H1 (cell line): ENCODE measurements around the gene GATA5. TPM values are rescaled to one million over a fixed set of nuclear protein-coding genes. Genes with fewer than 3 reads are reported as not detected.

Source experiments
- CTCF ChIA-PET: fragments of 300-600 bp; sonication (Branson Sonifier 250); formaldehyde crosslinking; loops from one replicate; lab custom pipeline; 2021; ENCODE audit not compliant: partially characterized antibody; lab: Charles Lee
- POLR2A ChIA-PET: fragments of 300-600 bp; sonication (Branson Sonifier 250); formaldehyde crosslinking; loops from one replicate; lab custom pipeline; 2021; ENCODE audit warnings: inconsistent platforms; ENCODE audit not compliant: partially characterized antibody; lab: Charles Lee
- DNase-seq, 2 experiments: peaks; one replicate each; pipeline versions ENCODE4 v3.0.0 to v3.0.0-alpha.2; 2010 to 2022; ENCODE audit warnings: low spot score in 2 of 2, low read depth in 1 of 2, mixed read lengths in 1 of 2
- FAIRE-seq: peaks from 2 replicates; lab custom pipeline; 2011; peaks lifted over from hg19 to GRCh38; lab: Jason Lieb, UNC
- H2AFZ ChIP-seq: 2 replicates; pipeline ENCODE4 v1.8.1; 2012; ENCODE audit warnings: low read length, inconsistent platforms
- H2AK5ac ChIP-seq: 2 replicates; pipeline ENCODE4 v1.6.1; 2013; ENCODE audit warnings: low read depth, low read length
- H2BK120ac ChIP-seq: replicated peaks from 2 replicates; pipeline ENCODE3; 2013; ENCODE audit warnings: low read depth, low read length, inconsistent platforms
- H2BK12ac ChIP-seq: 2 replicates; pipeline ENCODE4 v1.6.1; 2013; ENCODE audit warnings: low read depth, low read length
- H2BK15ac ChIP-seq: 2 replicates; pipeline ENCODE4 v1.6.1; 2013; ENCODE audit warnings: low read length
- H2BK20ac ChIP-seq: 2 replicates; pipeline ENCODE4 v1.6.1; 2013; ENCODE audit warnings: low read length
- H2BK5ac ChIP-seq: 2 replicates; pipeline ENCODE4 v1.6.1; 2013; ENCODE audit warnings: low read depth, low read length
- H3K14ac ChIP-seq: 2 replicates; pipeline ENCODE4 v1.6.1; 2013; ENCODE audit warnings: inconsistent platforms; ENCODE audit not compliant: insufficient read length
- H3K18ac ChIP-seq: 2 replicates; pipeline ENCODE4 v1.6.1; 2013; ENCODE audit warnings: low read length; ENCODE audit errors: extremely low read depth
- H3K23ac ChIP-seq: 2 replicates; pipeline ENCODE4 v1.6.1; 2013; ENCODE audit warnings: inconsistent platforms; ENCODE audit not compliant: insufficient read length
- H3K23me2 ChIP-seq: 2 replicates; pipeline ENCODE4 v1.6.1; 2013; ENCODE audit warnings: low read depth, low read length
- H3K27ac ChIP-seq: 2 replicates; pipeline ENCODE4 v1.6.1; 2011; ENCODE audit warnings: low read depth, low read length, inconsistent platforms
- H3K27me3 ChIP-seq, 4 experiments: replicated peaks in 1 of 4; 1 replicate in 1 of 4; 2 replicates in 3 of 4; pipeline versions ENCODE4 v1.6.1 to v1.8.1; 2011 to 2013; ENCODE audit warnings: low read length in 3 of 4, mild to moderate bottlenecking in 3 of 4, inconsistent platforms in 2 of 4, mixed read lengths in 2 of 4, moderate library complexity in 1 of 4; ENCODE audit not compliant: control insufficient read depth in 3 of 4, insufficient read depth in 3 of 4; ENCODE audit errors: extremely low read depth in 1 of 4
- H3K36me3 ChIP-seq, 4 experiments: 2 replicates each; pipeline versions ENCODE4 v1.6.1 to v1.8.1; 2011 to 2013; ENCODE audit warnings: mild to moderate bottlenecking in 4 of 4, low read length in 3 of 4, moderate library complexity in 2 of 4, control low read depth in 1 of 4, inconsistent platforms in 1 of 4; ENCODE audit not compliant: insufficient read depth in 4 of 4, control insufficient read depth in 2 of 4
- H3K4ac ChIP-seq: replicated peaks from 2 replicates; pipeline ENCODE3; 2013; ENCODE audit warnings: low read length, low read depth, mixed read lengths, inconsistent platforms; ENCODE audit not compliant: insufficient read length
- H3K4me1 ChIP-seq, 4 experiments: replicated peaks in 1 of 4; 1 replicate in 1 of 4; 2 replicates in 3 of 4; pipeline versions ENCODE4 v1.6.1 to v1.8.1; 2011 to 2013; ENCODE audit warnings: low read length in 3 of 4, inconsistent platforms in 2 of 4, mixed read lengths in 1 of 4; ENCODE audit not compliant: insufficient read depth in 4 of 4, control insufficient read depth in 3 of 4
- H3K4me2 ChIP-seq, 2 experiments: 2 replicates each; pipeline versions ENCODE4 v1.6.1 to v1.8.1; 2011 to 2013; ENCODE audit warnings: low read depth in 2 of 2, low read length in 2 of 2, control low read depth in 1 of 2, inconsistent platforms in 1 of 2, mild to moderate bottlenecking in 1 of 2; ENCODE audit not compliant: insufficient read depth in 1 of 2
- H3K4me3 ChIP-seq, 4 experiments: fragments of 200-600, 300-600 bp in 1 of 4; sonication (generic), shearing (Covaris generic), sonication (Bioruptor Twin) in 1 of 4; 2 replicates each; pipeline versions ENCODE4 v1.5.1 to v1.8.1; 2011 to 2016; ENCODE audit warnings: low read length in 4 of 4, low read depth in 3 of 4, control low read depth in 2 of 4, inconsistent platforms in 2 of 4, mild to moderate bottlenecking in 2 of 4, mixed read lengths in 1 of 4, moderate library complexity in 1 of 4; ENCODE audit not compliant: insufficient read depth in 2 of 4; ENCODE audit errors: extremely low read depth in 1 of 4
- H3K56ac ChIP-seq: replicated peaks from 2 replicates; pipeline ENCODE3; 2013; ENCODE audit warnings: low read depth, mild to moderate bottlenecking, mixed read lengths, low read length, inconsistent platforms; ENCODE audit not compliant: insufficient read length
- H3K79me1 ChIP-seq: 2 replicates; pipeline ENCODE4 v1.6.1; 2013; ENCODE audit warnings: low read depth, low read length, control low read depth
- H3K79me2 ChIP-seq, 2 experiments: 2 replicates each; pipeline versions ENCODE4 v1.6.1 to v1.8.1; 2012 to 2013; ENCODE audit warnings: low read length in 2 of 2, mild to moderate bottlenecking in 2 of 2, inconsistent platforms in 1 of 2; ENCODE audit not compliant: insufficient read depth in 2 of 2, control insufficient read depth in 1 of 2
- H3K9ac ChIP-seq, 4 experiments: replicated peaks in 1 of 4; 1 replicate in 1 of 4; 2 replicates in 3 of 4; pipeline versions ENCODE4 v1.6.1 to v1.8.1; 2011 to 2013; ENCODE audit warnings: low read depth in 3 of 4, low read length in 3 of 4, control low read depth in 2 of 4, mild to moderate bottlenecking in 2 of 4, moderate library complexity in 2 of 4, inconsistent platforms in 1 of 4; ENCODE audit errors: extremely low read depth in 1 of 4
- H3K9me3 ChIP-seq, 2 experiments: 2 replicates each; pipeline versions ENCODE4 v1.6.1 to v1.8.1; 2012 to 2013; ENCODE audit warnings: mild to moderate bottlenecking in 2 of 2, moderate library complexity in 2 of 2, control low read depth in 1 of 2, inconsistent platforms in 1 of 2, low read depth in 1 of 2, low read length in 1 of 2, mixed read lengths in 1 of 2; ENCODE audit not compliant: insufficient read depth in 2 of 2
- H4K20me1 ChIP-seq, 2 experiments: replicated peaks in 1 of 2; 2 replicates each; pipeline versions ENCODE3 to v1.8.1; 2011 to 2013; ENCODE audit warnings: inconsistent platforms in 2 of 2, low read length in 2 of 2, mild to moderate bottlenecking in 1 of 2; ENCODE audit not compliant: insufficient read depth in 2 of 2, control insufficient read depth in 1 of 2
- H4K5ac ChIP-seq: 2 replicates; pipeline ENCODE4 v1.6.1; 2013; ENCODE audit warnings: low read length, low read depth, mixed read lengths, inconsistent platforms; ENCODE audit not compliant: insufficient read length
- H4K8ac ChIP-seq: 2 replicates; pipeline ENCODE4 v1.8.0; 2013; ENCODE audit warnings: mild to moderate bottlenecking, moderate library complexity, low read length, inconsistent platforms; ENCODE audit not compliant: insufficient read depth; ENCODE audit errors: extremely low read depth
- H4K91ac ChIP-seq: replicated peaks from 2 replicates; pipeline ENCODE3; 2013; ENCODE audit warnings: low read length, mixed read lengths, inconsistent platforms; ENCODE audit not compliant: insufficient read length
- ATF2 ChIP-seq: IDR thresholded peaks from 2 replicates; pipeline ENCODE4 v1.6.1; 2012; ENCODE audit warnings: low read length, inconsistent platforms
- PHF8 ChIP-seq: fragments of 200-600 bp; sonication (generic); conservative IDR thresholded peaks from 2 replicates; pipeline ENCODE4 v1.7.1; 2012; ENCODE audit warnings: low read depth, mild to moderate bottlenecking, inconsistent platforms, low read length, moderate library complexity
- WGBS, 2 experiments: shearing (Covaris generic) in 1 of 2; methylation state at CpG; one replicate each; pipeline versions ENCODE4 v1.1.6 to v1.1.7; 2013 to 2015; ENCODE audit warnings: low lambda C conversion rate in 2 of 2, mixed read lengths in 2 of 2, inconsistent platforms in 1 of 2, low coverage in 1 of 2, missing lambda C conversion rate in 1 of 2; ENCODE audit not compliant: insufficient replicate concordance in 2 of 2, insufficient coverage in 1 of 2, insufficient read length in 1 of 2; ENCODE audit errors: extremely low coverage in 1 of 2, missing lambda C conversion rate in 1 of 2; 5-methylcytosine and 5-hydroxymethylcytosine counted together
- polyA plus RNA-seq, 7 experiments: library from polyadenylated mRNA; depleted of rRNA in 3 of 7; stranded (reverse) in 5 of 7; unstranded in 2 of 7; fragments of >200 nt in 5 of 7; fragments of 200-250 nt in 2 of 7; gene quantifications; 1 replicate in 5 of 7; 2 replicates in 1 of 7; 4 replicates in 1 of 7; pipeline versions ENCODE4 v1.2.1 to v1.2.3, GENCODE V29; 2011 to 2013; ENCODE audit warnings: missing spikeins in 2 of 7, mixed read lengths in 2 of 7
- total RNA-seq: library from RNA; stranded (reverse); fragmentation: NEBNext Ultra II Directional; extraction: Animal tissue kit (Norgen Biotek cat#: 25700); gene quantifications from 2 replicates; pipeline ENCODE4 v1.2.1, GENCODE V29; 2021

The GATA5 gene
- total and polyA plus RNA-seq, 2 of the 8 experiments (the other 6 are each of a cell fraction or from before 2014, with no cell fraction given), result 0.08 to 0.11 TPM

GRCh38 chr20:62441987-62442539 is 33.7 kb downstream of the GATA5 start:
- Histone ChIP-seq H3K18ac (no peak overlapping the region), H3K4me3 (no peak overlapping the region), H3K36me3 (no peaks in the 10 kb centered on the region), H3K56ac (no peak overlapping the region), H3K4me2 (no peak overlapping the region), H2AFZ (no peak overlapping the region), H2BK120ac (no peak overlapping the region), H4K8ac (peak overlapping the region; percentile 57), H3K23ac (no peak overlapping the region), H3K4ac (no peak overlapping the region), H3K27me3 (no peaks in the 10 kb centered on the region; a peak in 1 of 7 replicates), H2BK20ac (no peak overlapping the region), H2BK5ac (no peak overlapping the region), H2BK12ac (peak overlapping the region; percentile 43; the same call in 1 of the 2 replicates), H4K20me1 (no peaks in the 10 kb centered on the region), H2AK5ac (no peak overlapping the region), H3K4me1 (no peaks in the 10 kb centered on the region), H3K9ac (no peak overlapping the region), H3K14ac (no peak overlapping the region), H3K79me2 (no peaks in the 10 kb centered on the region), H4K5ac (no peak overlapping the region), H4K91ac (no peak overlapping the region), H3K79me1 (no peaks in the 10 kb centered on the region), H2BK15ac (no peak overlapping the region), H3K9me3 (no peaks in the 10 kb centered on the region), H3K23me2 (0 out of 2 replicates have a peak, but pooled peaks cover 2% of the 10 kb centered on the region), H3K27ac (no peak overlapping the region)
- ChIA-PET CTCF (interaction anchor here (1.1 to 1.8 kb wide), 6 partner anchors 8 to 349 kb away, joined by 3 to 6 read pairs (median 4); no protein-coding TSS in a partner anchor), POLR2A (interaction anchor here (1.2 kb wide), 1 partner anchor 10 kb away, joined by 3 read pairs; no protein-coding TSS in a partner anchor)
- no peak for TF ChIP-seq PHF8
- no peak for TF ChIP-seq ATF2
- FAIRE-seq, result no peak
- WGBS, 2 experiments, result 88% methylated on average over 16 of the region's 16 CpGs; no CpG with 5 or more reads in 1 of the 2 experiments
- no peak for DNase-seq
